ENCODE data around the gene MSH5.

- TF ChIP-seq CTCF (IDR thresholded peaks at IDR 0.05) = no peak
- no peak for TF ChIP-seq POLR2A (IDR thresholded peaks at IDR 0.05; ENCODE audit: low read length)
- TF ChIP-seq PHF8 (IDR thresholded peaks at IDR 0.05; ENCODE audit: borderline replicate concordance, low read depth) = no peak
- TF ChIP-seq MAX (IDR thresholded peaks at IDR 0.05) = no peak
- TF ChIP-seq CHD2 (IDR thresholded peaks at IDR 0.05; ENCODE audit: low read length, partially characterized antibody) = no peak
- no peak for TF ChIP-seq POLR2AphosphoS2 (conservative IDR thresholded peaks at IDR 0.05; ENCODE audit: low read length)
- no peak for TF ChIP-seq RFX5 (IDR thresholded peaks at IDR 0.05)
- no peak for TF ChIP-seq CEBPB (IDR thresholded peaks at IDR 0.05)
- no peak for TF ChIP-seq REST (IDR thresholded peaks at IDR 0.05)
- no peak for TF ChIP-seq RCOR1 (IDR thresholded peaks at IDR 0.05; ENCODE audit: low read depth, low read length)
- no peak for TF ChIP-seq RAD21 (conservative IDR thresholded peaks at IDR 0.05 in 1 of 2, IDR thresholded peaks at IDR 0.05 in 1 of 2)
- TF ChIP-seq NFE2L2 (conservative IDR thresholded peaks at IDR 0.05; ENCODE audit: low read length) = no peak
- TF ChIP-seq BHLHE40 (IDR thresholded peaks at IDR 0.05; ENCODE audit: low read depth, low read length) = no peak
Measured at GRCh38 chr6:31777667-31778050, 37.9 kb downstream of the MSH5 start.

Data from A549 (cell line).